Right lobe of liver (tissue), 6 donors: Measurements from ENCODE around the gene CMTM6. TPM values are rescaled to one million over a fixed set of nuclear protein-coding genes. Genes with fewer than 3 reads are reported as not detected.

ENCODE experiments used
- ATAC-seq, 4 donors: fragments of 200-7000 bp; cut with Tn5 transposase; one replicate each; pipeline ENCODE4 v1.9.1; 2020; ENCODE audit warnings: mild to moderate bottlenecking in 4 of 4, moderate library complexity in 4 of 4
- DNase-seq, 3 donors: peaks; one replicate each; pipeline ENCODE4 v3.0.0-alpha.2; 2020
- H3K27ac ChIP-seq, 3 donors: fragments of 200-600 bp; one replicate each; pipeline ENCODE4 v1.8.0; 2022
- H3K27me3 ChIP-seq, 2 donors: fragments of 200-600 bp; one replicate each; pipeline ENCODE4 v1.8.0; 2022
- H3K36me3 ChIP-seq, 4 donors: fragments of 200-600 bp; sonication (generic) in 1 of 4; one replicate each; pipeline versions ENCODE4 v1.5.1 to v1.8.0; 2017 to 2022; ENCODE audit warnings: control low read depth in 1 of 4
- H3K4me1 ChIP-seq, 4 donors: fragments of 200-600 bp; sonication (generic) in 1 of 4; one replicate each; pipeline versions ENCODE4 v1.5.1 to v1.8.0; 2017 to 2022; ENCODE audit warnings: control low read depth in 1 of 4
- H3K4me3 ChIP-seq, 3 donors: fragments of 200-600 bp; one replicate each; pipeline ENCODE4 v1.8.0; 2022
- H3K9me3 ChIP-seq, 4 donors: fragments of 200-600 bp; sonication (generic) in 1 of 4; one replicate each; pipeline versions ENCODE4 v1.5.1 to v1.8.0; 2017 to 2022; ENCODE audit warnings: control low read depth in 1 of 4
- CTCF ChIP-seq, 4 donors: fragments of 200-600 bp in 3 of 4; fragments of 450-650 bp in 1 of 4; IDR thresholded peaks; one replicate each; pipeline versions ENCODE4 v1.5.1 to v1.8.0; 2016 to 2022; ENCODE audit warnings: antibody characterized with exemption in 4 of 4, mild to moderate bottlenecking in 2 of 4
- POLR2A ChIP-seq: fragments of 450-650 bp; IDR thresholded peaks from one replicate; pipeline ENCODE4 v1.6.1; 2017; ENCODE audit warnings: antibody characterized with exemption, mild to moderate bottlenecking
- WGBS: methylation state at CpG from one replicate; pipeline ENCODE4 v1.1.6; 2018; ENCODE audit warnings: low coverage, low lambda C conversion rate; ENCODE audit not compliant: insufficient coverage; ENCODE audit errors: missing lambda C conversion rate; 5-methylcytosine and 5-hydroxymethylcytosine counted together
- intact Hi-C, 2 donors: fragments of 100-400 bp; cut with DNase I; formaldehyde crosslinking; loops; one replicate each; pipeline versions ENCODE4 v1.11.2 to v1.14.1; 2022
- total RNA-seq, 6 experiments: library from RNA; depleted of rRNA in 2 of 6; stranded (reverse); fragments of >200 nt in 2 of 6; fragmentation: NEBNext Ultra II Directional in 3 of 6; extraction: Animal tissue kit (Norgen Biotek cat#: 25700) in 3 of 6; gene quantifications; one replicate each; pipeline versions ENCODE4 v1.1.0 to v1.2.4, GENCODE V29; 2016 to 2023
- donor health status: DM: no; HTN: yes; CAD: no.
- donor health status: DM: no; HTN: no; CAD: no.
- donor health status: DM: no; HTN: no; CAD: no.
- donor health status: DM: no; HTN: yes; CAD: no.
- donor health status: DM: no; HTN: yes; CAD: no.

Gene CMTM6
- total RNA-seq, 6 experiments from 2014 or later = 45.2 to 69.1 (median 57.2) TPM

GRCh38 chr3:32455609-32456428 lies 46.8 kb downstream of the CMTM6 start:
- DNase-seq (no peak), ATAC-seq (no peak)
- WGBS = 73% methylated on average over 6 of the region's 15 CpGs
- Histone ChIP-seq H3K27ac (no peak overlapping the region), H3K4me3 (no peak overlapping the region), H3K9me3 (no peaks in the 10 kb centered on the region), H3K36me3 (no peaks in the 10 kb centered on the region), H3K4me1 (peaks cover 0 to 22% (median 3%) of the 10 kb centered on the region in 4 donors), H3K27me3 (no peaks in the 10 kb centered on the region)
- intact Hi-C loops = no loop called here
- TF ChIP-seq CTCF (IDR thresholded peaks at IDR 0.05) (no peak), POLR2A (no peak)

GRCh38 chr3:32454731-32455608 lies 47.7 kb downstream of the CMTM6 start:
- H3K9me3 ChIP-seq = no peaks in the 10 kb centered on the region
- intact Hi-C loops = no loop called here
- 44% methylated on average over 9 of the region's 15 CpGs for WGBS
- H3K27me3 ChIP-seq = no peaks in the 10 kb centered on the region
- DNase-seq (no peak), ATAC-seq (peak; percentile 40 to 69 (median 54))
- H3K27ac ChIP-seq = no peak overlapping the region
- TF ChIP-seq CTCF (IDR thresholded peaks at IDR 0.05) (no peak), POLR2A (no peak)
- no peak overlapping the region for H3K4me3 ChIP-seq
- H3K36me3 ChIP-seq = no peaks in the 10 kb centered on the region
- H3K4me1 ChIP-seq = peaks cover 0 to 22% (median 3%) of the 10 kb centered on the region in 4 donors

DNA sequence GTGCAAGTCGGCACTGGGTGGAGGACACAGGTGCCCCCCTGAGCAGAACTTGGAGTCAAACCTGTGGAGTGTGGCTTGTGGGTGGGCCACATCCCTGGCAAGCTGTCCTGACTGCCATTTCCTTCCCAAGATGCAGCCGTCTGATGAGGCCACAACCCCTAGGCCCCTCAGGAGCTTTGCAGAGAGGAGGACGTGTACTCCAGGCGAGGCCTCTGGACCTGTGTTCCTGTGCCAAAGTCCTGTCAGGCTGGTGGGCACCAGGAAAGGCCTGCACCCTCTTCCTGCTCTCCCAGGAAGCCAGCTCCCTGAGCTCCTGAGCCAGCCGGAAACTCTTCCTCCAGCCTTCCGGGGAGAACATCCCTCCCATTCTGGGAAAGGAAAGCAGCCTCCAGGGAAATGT lies 48.5 kb downstream of the CMTM6 start:
- H3K4me1 ChIP-seq = peaks cover 0 to 22% (median 3%) of the 10 kb centered on the region in 4 donors
- no peak overlapping the region for H3K27ac ChIP-seq
- WGBS = no CpG with 5 or more reads among the region's 6 CpGs
- DNase-seq (no peak), ATAC-seq (no peak)
- no peak overlapping the region for H3K4me3 ChIP-seq
- no peaks in the 10 kb centered on the region for H3K9me3 ChIP-seq
- no peaks in the 10 kb centered on the region for H3K36me3 ChIP-seq
- no peaks in the 10 kb centered on the region for H3K27me3 ChIP-seq
- TF ChIP-seq CTCF (IDR thresholded peaks at IDR 0.05) = no peak
- no peak for TF ChIP-seq POLR2A
- intact Hi-C loops = no loop called here

- H3K4me3 ChIP-seq = no peak overlapping the region
- ATAC-seq = no peak
- no peaks in the 10 kb centered on the region for H3K36me3 ChIP-seq
- 75% methylated on average over 5 of the region's 5 CpGs for WGBS
- no peaks in the 10 kb centered on the region for H3K27me3 ChIP-seq
- peaks cover 0 to 22% (median 3%) of the 10 kb centered on the region in 4 donors for H3K4me1 ChIP-seq
- intact Hi-C loops = no loop called here
- H3K27ac ChIP-seq = no peak overlapping the region
- no peak for DNase-seq
- H3K9me3 ChIP-seq = no peaks in the 10 kb centered on the region
- TF ChIP-seq POLR2A (no peak), CTCF (IDR thresholded peaks at IDR 0.05) (no peak)
These were observed 49.3 kb downstream of the CMTM6 start for GRCh38 chr3:32453346-32453745.
